Caki2 (cell line): ENCODE results near the gene WDR70. TPM values are rescaled to one million over a fixed set of nuclear protein-coding genes. Genes with fewer than 3 reads are reported as not detected.
"Not testable (repeated sequence)": the region's sequence is repeated elsewhere in the genome, so short reads cannot be mapped to it uniquely, and the experiment has no call there.

Experiments used
- DNase-seq: peaks from one replicate; pipeline ENCODE4 v3.0.0-alpha.2; 2015; ENCODE audit warnings: low read depth
- in situ Hi-C: cut with HindIII; loops from 2 replicates; pipeline ENCODE4 v1.10.0; 2016; ENCODE audit warnings: low sequenced_read_pairs, low pct_unique_long_range_greater_than_20kb, mixed read lengths
- total RNA-seq: library from RNA; depleted of rRNA; stranded (reverse); fragments of >200 nt; shearing (Covaris generic); gene quantifications from 2 replicates; pipeline ENCODE4 v1.2.3, GENCODE V29; 2014; ENCODE audit warnings: low replicate concordance

WDR70 gene
- total RNA-seq, 1 experiment from 2014 or later: 20.0 TPM

- in situ Hi-C loops, DNase-seq: not testable (repeated sequence)
Measured at GRCh38 chr5:37445783-37446182, 66.7 kb downstream of the WDR70 start.

- in situ Hi-C loops: no loop called here
- no peak for DNase-seq
Measured at GRCh38 chr5:37448941-37449340, 69.8 kb downstream of the WDR70 start.

- DNase-seq, in situ Hi-C loops: not testable (repeated sequence)
Measured at GRCh38 chr5:37451991-37452390, 72.9 kb downstream of the WDR70 start.

GRCh38 chr5:37453252-37453651 lies 74.1 kb downstream of the WDR70 start:
- DNase-seq, in situ Hi-C loops: not testable (repeated sequence)

- DNase-seq: not testable (repeated sequence)
Measured at GRCh38 chr5:37454402-37455055, 75.4 kb downstream of the WDR70 start.

GRCh38 chr5:37463191-37464051 lies 84.3 kb downstream of the WDR70 start:
- DNase-seq, in situ Hi-C loops: not testable (repeated sequence)

More at GRCh38 chr5:37454402-37455055, 75.4 kb downstream of the WDR70 start:
- in situ Hi-C loops: not testable (repeated sequence)

- DNase-seq, in situ Hi-C loops: not testable (repeated sequence)
Measured at GRCh38 chr5:37464581-37464980, 85.5 kb downstream of the WDR70 start.

GRCh38 chr5:37469383-37469782 lies 90.3 kb downstream of the WDR70 start:
- in situ Hi-C loops, DNase-seq: not testable (repeated sequence)

- in situ Hi-C loops: no loop called here
- no peak for DNase-seq
Measured at GRCh38 chr5:37471666-37472197, 92.6 kb downstream of the WDR70 start.

GRCh38 chr5:37477426-37477825 lies 98.3 kb downstream of the WDR70 start:
- no peak for DNase-seq
- in situ Hi-C loops: no loop called here

GRCh38 chr5:37478121-37478894 lies 99.2 kb downstream of the WDR70 start:
- DNase-seq: no peak
- in situ Hi-C loops: no loop called here

GRCh38 chr5:37481395-37481794 lies 102.3 kb downstream of the WDR70 start:
- DNase-seq, in situ Hi-C loops: not testable (repeated sequence)

GRCh38 chr5:37490120-37490810 lies 111.1 kb downstream of the WDR70 start:
- in situ Hi-C loops: no loop called here
- DNase-seq: no peak

GRCh38 chr5:37490931-37491330 lies 111.8 kb downstream of the WDR70 start:
- DNase-seq: no peak
- in situ Hi-C loops: no loop called here

- DNase-seq: no peak
- in situ Hi-C loops: no loop called here
Measured at GRCh38 chr5:37492778-37493555, 113.8 kb downstream of the WDR70 start.

GRCh38 chr5:37494756-37495155 lies 115.6 kb downstream of the WDR70 start:
- DNase-seq: no peak
- in situ Hi-C loops: no loop called here

GRCh38 chr5:37495210-37495609 lies 116.1 kb downstream of the WDR70 start:
- peak; percentile 14 for DNase-seq
- in situ Hi-C loops: no loop called here
